Mammary microvascular endothelial cell (primary cell): Measurements from ENCODE around the gene METTL2B. TPM values are rescaled to one million over a fixed set of nuclear protein-coding genes. Genes with fewer than 3 reads are reported as not detected.

Source experiments
- total RNA-seq: library from RNA; depleted of rRNA; stranded (reverse); fragments of >200 nt; gene quantifications from 2 replicates; pipeline ENCODE4 v1.2.3, GENCODE V29; 2015

METTL2B gene
- total RNA-seq = 26.9 and 32.6 TPM in 2 replicates

GRCh38 chr7:128476402-128477335 lies at the start of gene METTL2B:
Gene METTL2B (plus strand): TSS chr7:128476748. CDS start chr7:128476766, 18 bp downstream.

GRCh38 chr7:128455543-128456254 lies 20.8 kb upstream of the METTL2B start, which contains the start of gene HILPDA:
Gene HILPDA (plus strand): TSS chr7:128455878. CDS start chr7:128457269, 1,391 bp downstream.

Other genes starting within 250 kb of the METTL2B start
- gene LEP, start 235.5 kb upstream of the METTL2B start, total RNA-seq = not detected in 2 replicates
- 20.9 and 27.8 TPM in 2 replicates for gene RBM28, start 132.8 kb upstream of the METTL2B start, total RNA-seq
- not detected in 2 replicates for gene PRRT4, start 115.1 kb upstream of the METTL2B start, total RNA-seq
- gene IMPDH1, start 66.8 kb upstream of the METTL2B start, total RNA-seq = 110 and 121 TPM in 2 replicates
- 8.7 and 15.1 TPM in 2 replicates for gene HILPDA, start 20.9 kb upstream of the METTL2B start, total RNA-seq
- under 0.01 and 0.07 TPM in 2 replicates for gene GARIN1A, start 195.5 kb downstream of the METTL2B start, total RNA-seq